CD4-positive, alpha-beta memory T cell (primary cell): ENCODE data around the gene KHNYN. TPM values are rescaled to one million over a fixed set of nuclear protein-coding genes. Genes with fewer than 3 reads are reported as not detected.

Source experiments
- CTCF ChIA-PET: fragments of 350-600 bp; sonication (Branson Sonifier 250); formaldehyde crosslinking; loops from one replicate; lab custom pipeline; 2021; ENCODE audit warnings: inconsistent platforms; ENCODE audit not compliant: partially characterized antibody; lab: Charles Lee
- POLR2A ChIA-PET: fragments of 350-600 bp; sonication (Branson Sonifier 250); formaldehyde crosslinking; loops from one replicate; lab custom pipeline; 2021; ENCODE audit not compliant: partially characterized antibody; lab: Charles Lee
- DNase-seq, 5 donors: peaks; one replicate each; pipeline versions ENCODE4 v3.0.0 to v3.0.0-alpha.2; 2020 to 2022; ENCODE audit warnings: mixed read lengths in 1 of 5
- H3K27ac ChIP-seq: one replicate; pipeline ENCODE4 v1.7.0; 2013; ENCODE audit warnings: low read depth, low read length
- H3K27me3 ChIP-seq: 2 replicates; pipeline ENCODE4 v1.7.0; 2013; ENCODE audit warnings: mild to moderate bottlenecking, low read length, moderate library complexity; ENCODE audit not compliant: insufficient read depth
- H3K36me3 ChIP-seq: 2 replicates; pipeline ENCODE4 v1.7.0; 2013; ENCODE audit warnings: mild to moderate bottlenecking, low read length, moderate library complexity; ENCODE audit not compliant: insufficient read depth
- H3K4me1 ChIP-seq: 2 replicates; pipeline ENCODE4 v1.7.0; 2013; ENCODE audit warnings: mild to moderate bottlenecking, low read length, moderate library complexity; ENCODE audit not compliant: insufficient read depth
- H3K4me3 ChIP-seq, 2 donors: one replicate each; pipeline ENCODE4 v1.7.0; 2013; ENCODE audit warnings: low read length in 2 of 2, mild to moderate bottlenecking in 1 of 2
- H3K9me3 ChIP-seq, 2 donors: one replicate each; pipeline ENCODE4 v1.7.0; 2013; ENCODE audit warnings: low read length in 2 of 2, control low read depth in 1 of 2; ENCODE audit not compliant: control insufficient read depth in 1 of 2
- H3K27ac Mint-ChIP-seq, 7 donors: one replicate each; pipeline ENCODE4 v1.8.0; 2020 to 2021; ENCODE audit warnings: mixed read lengths in 7 of 7, mild to moderate bottlenecking in 6 of 7, inconsistent platforms in 3 of 7, moderate library complexity in 3 of 7
- H3K27me3 Mint-ChIP-seq, 2 donors: one replicate each; pipeline ENCODE4 v1.8.0; 2020 to 2021; ENCODE audit warnings: mixed read lengths in 2 of 2
- H3K36me3 Mint-ChIP-seq, 2 donors: one replicate each; pipeline ENCODE4 v1.8.0; 2020 to 2021; ENCODE audit warnings: mixed read lengths in 2 of 2, inconsistent platforms in 1 of 2, mild to moderate bottlenecking in 1 of 2
- H3K4me1 Mint-ChIP-seq, 4 donors: one replicate each; pipeline ENCODE4 v1.8.0; 2020 to 2021; ENCODE audit warnings: mixed read lengths in 4 of 4, mild to moderate bottlenecking in 1 of 4
- H3K4me3 Mint-ChIP-seq, 8 donors: one replicate each; pipeline ENCODE4 v1.8.0; 2020 to 2021; ENCODE audit warnings: mixed read lengths in 8 of 8, mild to moderate bottlenecking in 7 of 8, moderate library complexity in 6 of 8, inconsistent platforms in 3 of 8
- H3K9me3 Mint-ChIP-seq, 8 donors: one replicate each; pipeline ENCODE4 v1.8.0; 2020 to 2021; ENCODE audit warnings: mixed read lengths in 8 of 8, mild to moderate bottlenecking in 5 of 8, inconsistent platforms in 3 of 8, moderate library complexity in 1 of 8
- intact Hi-C: fragments of 100-400 bp; cut with micrococcal nuclease; formaldehyde crosslinking; loops from one replicate; pipeline ENCODE4 v1.15.1; 2023
- polyA plus RNA-seq, 2 donors: library from polyadenylated mRNA; unstranded; fragments of 300-500 nt; fragmentation: Illumina TruSeq; gene quantifications; one replicate each; pipeline ENCODE4 v1.2.3, GENCODE V29; 2021
- total RNA-seq, 2 experiments: library from RNA; stranded (reverse); gene quantifications; one replicate each; pipeline ENCODE4 v1.2.3, GENCODE V29; 2021

KHNYN gene
- total and polyA plus RNA-seq, 4 experiments from 2014 or later, result 11.6 to 142 (median 78.9) TPM

- intact Hi-C loops, result no loop called here
- CTCF ChIA-PET, result interaction anchor here (1.1 to 24.1 kb wide), 4 partner anchors 10 to 96 kb away, joined by 4 to 791 read pairs (median 24); partner anchors contain the start of genes ADCY4 and RIPK3
- Histone ChIP-seq H3K4me3 (no peak overlapping the region), H3K4me1 (peaks cover 76% of the 10 kb centered on the region), H3K9me3 (no peaks in the 10 kb centered on the region), H3K36me3 (peaks cover 3% of the 10 kb centered on the region), H3K27me3 (no peaks in the 10 kb centered on the region), H3K27ac (peak overlapping the region; percentile 44)
- peak overlapping the region in 4 of 8 donors; percentile 11 to 88 (median 64) for H3K4me3 Mint-ChIP-seq
- DNase-seq, result peak in 2 of 5 donors; percentile 31 to 55
- peaks cover 5 to 15% of the 10 kb centered on the region in 2 donors for H3K36me3 Mint-ChIP-seq
- H3K4me1 Mint-ChIP-seq, result peaks cover 35 to 57% (median 44%) of the 10 kb centered on the region in 4 donors
- POLR2A ChIA-PET, result interaction anchor here (0.7 to 11.1 kb wide), 8 partner anchors 8 to 313 kb away, joined by 3 to 361 read pairs (median 3); partner anchors contain the start of genes ADCY4, DCAF11, LTB4R and NRL
- H3K27ac Mint-ChIP-seq, result peak overlapping the region; percentile 1 to 90 (median 77)
- H3K9me3 Mint-ChIP-seq, result peaks cover 0 to 2% (median 0%) of the 10 kb centered on the region in 8 donors
- no peaks in the 10 kb centered on the region for H3K27me3 Mint-ChIP-seq
Measured at GRCh38 chr14:24426912-24427536, 2.7 kb upstream of the KHNYN start.

- Mint-ChIP-seq H3K4me1 (peaks cover 35 to 59% (median 46%) of the 10 kb centered on the region in 4 donors), H3K36me3 (peaks cover 7 to 18% of the 10 kb centered on the region in 2 donors), H3K27me3 (no peaks in the 10 kb centered on the region), H3K4me3 (peak overlapping the region in 7 of 8 donors; percentile 39 to 88 (median 51)), H3K9me3 (peaks cover 0 to 2% (median 0%) of the 10 kb centered on the region in 8 donors), H3K27ac (peak overlapping the region; percentile 72 to 98 (median 86))
- Histone ChIP-seq H3K4me3 (no peak overlapping the region), H3K9me3 (no peaks in the 10 kb centered on the region), H3K36me3 (peaks cover 11% of the 10 kb centered on the region), H3K27ac (peak overlapping the region; percentile 3), H3K27me3 (no peaks in the 10 kb centered on the region), H3K4me1 (peaks cover 76% of the 10 kb centered on the region)
- CTCF ChIA-PET, result interaction anchor here (0.6 to 24.1 kb wide), 4 partner anchors 9 to 186 kb away, joined by 3 to 791 read pairs (median 23); partner anchors contain the start of genes ADCY4, RIPK3 and TINF2
- intact Hi-C loops, result no loop called here
- DNase-seq, result no peak
- POLR2A ChIA-PET, result interaction anchor here (0.8 to 11.1 kb wide), 9 partner anchors 9 to 314 kb away, joined by 3 to 361 read pairs (median 8); partner anchors contain the start of genes ADCY4, DCAF11, LTB4R and LTB4R2
Measured at GRCh38 chr14:24427537-24428508, 1.9 kb upstream of the KHNYN start.

GRCh38 chr14:24428628-24429394, 943 bp upstream of the KHNYN start:
- H3K4me3 Mint-ChIP-seq, result peak overlapping the region in 7 of 8 donors; percentile 81 to 95 (median 89)
- H3K4me1 Mint-ChIP-seq, result peaks cover 35 to 64% (median 50%) of the 10 kb centered on the region in 4 donors
- H3K4me1 ChIP-seq, result peaks cover 69% of the 10 kb centered on the region
- CTCF ChIA-PET, result interaction anchor here (0.6 to 24.1 kb wide), 3 partner anchors 8 to 187 kb away, joined by 3 to 791 read pairs (median 42); partner anchors contain the start of genes ADCY4, RIPK3 and TINF2
- peak overlapping the region; percentile 93 for H3K27ac ChIP-seq
- intact Hi-C loops, result loop anchor here (1.0 kb wide), 3 partner anchors 13 to 348 kb away; partner anchors contain the start of genes RABGGTA and SDR39U1
- no peaks in the 10 kb centered on the region for H3K27me3 Mint-ChIP-seq
- H3K36me3 Mint-ChIP-seq, result peaks cover 16 to 28% of the 10 kb centered on the region in 2 donors
- POLR2A ChIA-PET, result interaction anchor here (2.2 to 11.1 kb wide), 8 partner anchors 10 to 215 kb away, joined by 22 to 361 read pairs (median 64); partner anchors contain the start of genes ADCY4, CHMP4A, DHRS1 and LTB4R
- no peaks in the 10 kb centered on the region for H3K27me3 ChIP-seq
- DNase-seq, result peak in 1 of 5 donors; percentile 38
- peaks cover 20% of the 10 kb centered on the region for H3K36me3 ChIP-seq
- peak overlapping the region; percentile 98 to 99 (median 98) for H3K27ac Mint-ChIP-seq
- no peaks in the 10 kb centered on the region for H3K9me3 ChIP-seq
- peaks cover 0 to 2% (median 0%) of the 10 kb centered on the region in 8 donors for H3K9me3 Mint-ChIP-seq
- H3K4me3 ChIP-seq, result peak overlapping the region in 1 of 2 donors; percentile 87

- ChIA-PET CTCF (interaction anchor here (1.0 to 24.1 kb wide), 17 partner anchors 10 to 372 kb away, joined by 3 to 791 read pairs (median 15); partner anchors contain the start of genes ADCY4, CIDEB, DHRS1 and LTB4R), POLR2A (interaction anchor here (0.6 to 11.1 kb wide), 49 partner anchors 8 to 1867 kb away, joined by 3 to 361 read pairs (median 5); partner anchors contain the start of genes ADCY4, CHMP4A, DCAF11 and DHRS1)
- Mint-ChIP-seq H3K27me3 (no peaks in the 10 kb centered on the region), H3K9me3 (peaks cover 0 to 2% (median 0%) of the 10 kb centered on the region in 8 donors), H3K4me1 (peaks cover 35 to 68% (median 49%) of the 10 kb centered on the region in 4 donors), H3K27ac (peak overlapping the region; percentile 84 to 98 (median 96)), H3K36me3 (peaks cover 20 to 40% of the 10 kb centered on the region in 2 donors), H3K4me3 (peak overlapping the region; percentile 90 to 95 (median 92))
- intact Hi-C loops, result loop anchor here (5.0 kb wide), 3 partner anchors 118 to 863 kb away; partner anchors contain the start of genes AP1G2, LTB4R and LTB4R2
- Histone ChIP-seq H3K27me3 (no peaks in the 10 kb centered on the region), H3K27ac (peak overlapping the region; percentile 93), H3K9me3 (no peaks in the 10 kb centered on the region), H3K4me1 (peaks cover 66% of the 10 kb centered on the region), H3K36me3 (peaks cover 24% of the 10 kb centered on the region), H3K4me3 (peak overlapping the region; percentile 87 to 97)
- DNase-seq, result peak; percentile 51 to 74 (median 57)
Measured at GRCh38 chr14:24430143-24430681, 458 bp downstream of the KHNYN start.

- Histone ChIP-seq H3K27me3 (no peaks in the 10 kb centered on the region), H3K9me3 (no peaks in the 10 kb centered on the region), H3K4me1 (peaks cover 61% of the 10 kb centered on the region), H3K36me3 (peaks cover 26% of the 10 kb centered on the region), H3K4me3 (peak overlapping the region; percentile 87 to 97), H3K27ac (peak overlapping the region; percentile 93)
- Mint-ChIP-seq H3K27ac (peak overlapping the region; percentile 84 to 98 (median 96)), H3K27me3 (no peaks in the 10 kb centered on the region), H3K9me3 (peaks cover 0 to 2% (median 0%) of the 10 kb centered on the region in 8 donors), H3K4me1 (peaks cover 31 to 68% (median 46%) of the 10 kb centered on the region in 4 donors), H3K4me3 (peak overlapping the region; percentile 90 to 95 (median 92)), H3K36me3 (peaks cover 24 to 46% of the 10 kb centered on the region in 2 donors)
- POLR2A ChIA-PET, result interaction anchor here (0.7 to 11.1 kb wide), 46 partner anchors 7 to 1129 kb away, joined by 3 to 361 read pairs (median 5); partner anchors contain the start of genes ADCY4, CHMP4A, DCAF11 and DHRS1
- CTCF ChIA-PET, result interaction anchor here (0.6 to 24.1 kb wide), 43 partner anchors 10 to 373 kb away, joined by 3 to 791 read pairs (median 5); partner anchors contain the start of genes ADCY4, CIDEB, DCAF11 and DHRS1
- intact Hi-C loops, result loop anchor here (1.0 to 5.0 kb wide), 7 partner anchors 66 to 864 kb away; partner anchors contain the start of genes AP1G2, LTB4R and LTB4R2
- peak; percentile 52 to 80 (median 69) for DNase-seq
Measured at GRCh38 chr14:24430682-24431568, 1.2 kb downstream of the KHNYN start.
